Endothelial cell of umbilical vein (primary cell): ENCODE data around the gene CELF2. TPM values are rescaled to one million over a fixed set of nuclear protein-coding genes. Genes with fewer than 3 reads are reported as not detected.

Experiments
- BruUV-seq: library from RNA; stranded (reverse); fragments of 400-500 nt; replicated peaks from 2 replicates; lab custom pipeline; 2021; lab: Mats Ljungman, UMichigan
- CTCF ChIA-PET: fragments of 300-600, 350-600 bp; sonication (Branson Sonifier 250); formaldehyde crosslinking; loops from one replicate; lab custom pipeline; 2021; ENCODE audit warnings: antibody characterized with exemption, inconsistent platforms; lab: Charles Lee
- POLR2A ChIA-PET: fragments of 300-600, 350-600 bp; sonication (Branson Sonifier 250); formaldehyde crosslinking; loops from one replicate; lab custom pipeline; 2021; ENCODE audit warnings: antibody characterized with exemption, inconsistent platforms; lab: Charles Lee
- DNase-seq: peaks from one replicate; pipeline ENCODE4 v3.0.0-alpha.2; 2011; ENCODE audit warnings: low read depth, low spot score
- FAIRE-seq: peaks from 2 replicates; lab custom pipeline; 2011; peaks lifted over from hg19 to GRCh38; lab: Jason Lieb, UNC
- H2AFZ ChIP-seq: 2 replicates; pipeline ENCODE4 v1.6.0; 2012; ENCODE audit warnings: low read depth, low read length, control low read depth, inconsistent platforms
- H3K27ac ChIP-seq: 2 replicates; pipeline ENCODE4 v1.5.1; 2011; ENCODE audit warnings: low read depth, mild to moderate bottlenecking, control low read depth, low read length, moderate library complexity; ENCODE audit not compliant: insufficient read depth
- H3K27me3 ChIP-seq, 2 experiments: 2 replicates each; pipeline versions ENCODE4 v1.6.0 to v1.6.1; 2011; ENCODE audit warnings: low read length in 2 of 2, mixed read lengths in 1 of 2; ENCODE audit not compliant: control insufficient read depth in 2 of 2, insufficient read depth in 2 of 2
- H3K36me3 ChIP-seq, 2 experiments: 2 replicates in 1 of 2; 3 replicates in 1 of 2; pipeline ENCODE4 v1.5.1; 2011; ENCODE audit warnings: low read length in 2 of 2, mild to moderate bottlenecking in 1 of 2, moderate library complexity in 1 of 2; ENCODE audit not compliant: control insufficient read depth in 2 of 2, insufficient read depth in 2 of 2; ENCODE audit errors: extremely low read depth in 1 of 2
- H3K4me1 ChIP-seq: 3 replicates; pipeline ENCODE4 v1.5.1; 2011; ENCODE audit warnings: mild to moderate bottlenecking, low read length; ENCODE audit not compliant: control insufficient read depth, insufficient read depth; ENCODE audit errors: extremely low read depth
- H3K4me2 ChIP-seq: 2 replicates; pipeline ENCODE4 v1.6.1; 2011; ENCODE audit warnings: low read length, control low read depth, mixed read lengths; ENCODE audit not compliant: insufficient read depth
- H3K4me3 ChIP-seq, 3 experiments: fragments of 200-600 bp in 1 of 3; sonication (generic), shearing (Covaris generic) in 1 of 3; replicated peaks in 1 of 3; 2 replicates each; pipeline ENCODE4 v1.5.1; 2011 to 2016; ENCODE audit warnings: control low read depth in 3 of 3, low read length in 3 of 3, mild to moderate bottlenecking in 2 of 3, inconsistent platforms in 1 of 3, low read depth in 1 of 3, moderate library complexity in 1 of 3; ENCODE audit not compliant: insufficient read depth in 1 of 3
- H3K79me2 ChIP-seq: 2 replicates; pipeline ENCODE4 v1.6.0; 2012; ENCODE audit warnings: low read length, inconsistent platforms; ENCODE audit not compliant: control insufficient read depth, insufficient read depth
- H3K9ac ChIP-seq: replicated peaks from 2 replicates; pipeline ENCODE3; 2011; ENCODE audit warnings: low read length, control low read depth; ENCODE audit not compliant: insufficient read depth; ENCODE audit errors: extremely low read depth
- H3K9me1 ChIP-seq: replicated peaks from 3 replicates; pipeline ENCODE4 v1.6.0; 2011; ENCODE audit warnings: mild to moderate bottlenecking, low read length; ENCODE audit not compliant: control insufficient read depth, insufficient read depth; ENCODE audit errors: extremely low read depth
- H3K9me3 ChIP-seq: replicated peaks from 2 replicates; pipeline ENCODE4 v1.5.1; 2012; ENCODE audit warnings: low read length, inconsistent platforms; ENCODE audit not compliant: control insufficient read depth, insufficient read depth
- H4K20me1 ChIP-seq: replicated peaks from 2 replicates; pipeline ENCODE3; 2011; ENCODE audit warnings: mild to moderate bottlenecking, low read length; ENCODE audit not compliant: control insufficient read depth, insufficient read depth; ENCODE audit errors: extremely low read depth
- EZH2 ChIP-seq: IDR thresholded peaks from 2 replicates; pipeline ENCODE4 v1.6.1; 2012; ENCODE audit warnings: borderline replicate concordance, low read depth, mild to moderate bottlenecking, moderate library complexity, low read length, inconsistent platforms; ENCODE audit not compliant: severe bottlenecking
- FOS ChIP-seq: IDR thresholded peaks from 2 replicates; pipeline ENCODE4 v1.6.1; 2011; ENCODE audit warnings: mild to moderate bottlenecking, low read length, moderate library complexity, borderline replicate concordance; ENCODE audit not compliant: insufficient read depth
- GATA2 ChIP-seq: IDR thresholded peaks from 2 replicates; pipeline ENCODE4 v1.7.0; 2011; ENCODE audit warnings: low read depth, mild to moderate bottlenecking, moderate library complexity, mixed read lengths, low read length; ENCODE audit not compliant: insufficient read length, insufficient read depth
- JUN ChIP-seq: IDR thresholded peaks from 2 replicates; pipeline ENCODE4 v1.6.1; 2011; ENCODE audit warnings: borderline replicate concordance, low read depth; ENCODE audit not compliant: insufficient read length, insufficient read depth
- MYC ChIP-seq: IDR thresholded peaks from one replicate; pipeline ENCODE4 v1.6.1; 2011; ENCODE audit warnings: mild to moderate bottlenecking, low read depth, low read length
- POLR2A ChIP-seq: IDR thresholded peaks from 2 replicates; pipeline ENCODE4 v1.6.1; 2012; ENCODE audit warnings: low read depth, mild to moderate bottlenecking, control low read depth, low read length
- POLR2AphosphoS5 ChIP-seq: IDR thresholded peaks from 2 replicates; pipeline ENCODE4 v1.6.1; 2012; ENCODE audit warnings: low read depth, mild to moderate bottlenecking, control low read depth, low read length, moderate library complexity; ENCODE audit not compliant: insufficient read depth
- dilution Hi-C: fragments of 300-500 bp; cut with MboI; formaldehyde crosslinking; loops from one replicate; pipeline ENCODE4 v1.15.0; 2019; ENCODE audit warnings: low sequenced_read_pairs; ENCODE audit not compliant: extremely low pct_ligation_motif_present
- intact Hi-C: fragments of 100-400 bp; cut with micrococcal nuclease; formaldehyde crosslinking; loops from one replicate; pipeline ENCODE4 v1.10.0; 2022
- polyA plus RNA-seq, 4 experiments: library from polyadenylated mRNA; depleted of rRNA in 3 of 4; stranded (reverse) in 3 of 4; unstranded in 1 of 4; fragments of >200 nt; gene quantifications; 2 replicates each; pipeline versions ENCODE4 v1.2.1 to v1.2.3, GENCODE V29; 2011 to 2012; ENCODE audit warnings: missing spikeins in 1 of 4
- total RNA-seq: library from RNA; stranded (reverse); gene quantifications from 2 replicates; pipeline ENCODE4 v1.2.3, GENCODE V29; 2021
- TF ChIP-seq, protein P1 (sequence below), 2 donors: IDR thresholded peaks; 1 replicate in 1 of 2; 2 replicates in 1 of 2; pipeline ENCODE4 v1.5.1; 2011; ENCODE audit warnings: low read length in 2 of 2, mild to moderate bottlenecking in 2 of 2, moderate library complexity in 2 of 2, control low read depth in 1 of 2, inconsistent platforms in 1 of 2, low read depth in 1 of 2; ENCODE audit not compliant: insufficient read depth in 1 of 2; ENCODE audit errors: extremely low read depth in 1 of 2
- TF ChIP-seq, protein P2 (sequence below): IDR thresholded peaks from 2 replicates; pipeline ENCODE4 v1.6.1; 2011; ENCODE audit not compliant: insufficient read depth, insufficient read length

Gene CELF2
- total and polyA plus RNA-seq, 2 donors (not counting 3 experiments of a cell fraction or from before 2014, with no cell fraction given): 21.6 to 42.6 TPM

DNA sequence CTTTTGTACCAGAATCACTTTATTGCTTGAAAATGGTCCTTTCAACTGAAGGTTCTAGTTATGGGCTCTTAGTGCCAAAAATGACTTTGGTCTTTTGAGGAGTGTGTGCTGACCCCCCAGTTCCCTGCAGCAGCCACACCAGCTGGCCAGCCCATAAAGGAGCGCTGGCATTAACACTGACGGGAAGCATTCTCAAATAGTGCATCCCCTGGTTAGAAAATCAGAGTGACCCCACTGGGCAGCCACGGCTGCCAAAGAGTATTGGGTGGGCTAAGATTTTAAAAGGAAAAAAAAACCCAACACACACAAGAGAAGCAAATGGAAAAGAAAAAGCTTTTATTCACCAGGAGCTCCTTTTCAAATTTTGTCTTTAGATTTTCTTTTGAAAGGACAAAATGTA is 199.8 kb downstream of the CELF2 start:
- Histone ChIP-seq H3K4me1 (peaks cover 4% of the 10 kb centered on the region), H3K9me3 (no peaks in the 10 kb centered on the region), H3K36me3 (no peaks in the 10 kb centered on the region), H3K9ac (no peak overlapping the region), H4K20me1 (no peaks in the 10 kb centered on the region), H3K4me3 (no peak overlapping the region), H3K79me2 (no peaks in the 10 kb centered on the region), H3K9me1 (no peaks in the 10 kb centered on the region), H3K4me2 (no peak overlapping the region), H2AFZ (no peak overlapping the region), H3K27ac (no peak overlapping the region), H3K27me3 (no peaks in the 10 kb centered on the region)
- no TSS peak for BruUV-seq
- POLR2A ChIA-PET: no interaction called here
- no peak for FAIRE-seq
- no peak for DNase-seq
- TF ChIP-seq FOS: no peak
- CTCF ChIA-PET: interaction anchor here (1.4 to 1.8 kb wide), 3 partner anchors 13 to 65 kb away, joined by 4 to 5 read pairs (median 4); no protein-coding TSS in a partner anchor
- intact Hi-C loops: no loop called here
- dilution Hi-C loops: no loop called here

- no peak overlapping the region for H3K27ac ChIP-seq
- no peak overlapping the region for H3K4me3 ChIP-seq
- no peaks in the 10 kb centered on the region for H3K4me1 ChIP-seq
- CTCF ChIA-PET: interaction anchor here (1.4 kb wide), 1 partner anchor 66 kb away, joined by 4 read pairs; no protein-coding TSS in a partner anchor
- dilution Hi-C loops (no loop called here), intact Hi-C loops (no loop called here)
- no peaks in the 10 kb centered on the region for H3K79me2 ChIP-seq
- H3K9ac ChIP-seq: no peak overlapping the region
- no peak overlapping the region for H3K4me2 ChIP-seq
- no peaks in the 10 kb centered on the region for H3K36me3 ChIP-seq
- no peaks in the 10 kb centered on the region for H3K27me3 ChIP-seq
- no peaks in the 10 kb centered on the region for H4K20me1 ChIP-seq
- TF ChIP-seq FOS (no peak), POLR2A (no peak), GATA2 (no peak), MYC (no peak), JUN (no peak), POLR2AphosphoS5 (no peak), EZH2 (no peak)
- TF ChIP-seq, protein P1, sequence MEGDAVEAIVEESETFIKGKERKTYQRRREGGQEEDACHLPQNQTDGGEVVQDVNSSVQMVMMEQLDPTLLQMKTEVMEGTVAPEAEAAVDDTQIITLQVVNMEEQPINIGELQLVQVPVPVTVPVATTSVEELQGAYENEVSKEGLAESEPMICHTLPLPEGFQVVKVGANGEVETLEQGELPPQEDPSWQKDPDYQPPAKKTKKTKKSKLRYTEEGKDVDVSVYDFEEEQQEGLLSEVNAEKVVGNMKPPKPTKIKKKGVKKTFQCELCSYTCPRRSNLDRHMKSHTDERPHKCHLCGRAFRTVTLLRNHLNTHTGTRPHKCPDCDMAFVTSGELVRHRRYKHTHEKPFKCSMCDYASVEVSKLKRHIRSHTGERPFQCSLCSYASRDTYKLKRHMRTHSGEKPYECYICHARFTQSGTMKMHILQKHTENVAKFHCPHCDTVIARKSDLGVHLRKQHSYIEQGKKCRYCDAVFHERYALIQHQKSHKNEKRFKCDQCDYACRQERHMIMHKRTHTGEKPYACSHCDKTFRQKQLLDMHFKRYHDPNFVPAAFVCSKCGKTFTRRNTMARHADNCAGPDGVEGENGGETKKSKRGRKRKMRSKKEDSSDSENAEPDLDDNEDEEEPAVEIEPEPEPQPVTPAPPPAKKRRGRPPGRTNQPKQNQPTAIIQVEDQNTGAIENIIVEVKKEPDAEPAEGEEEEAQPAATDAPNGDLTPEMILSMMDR (IDR thresholded peaks at IDR 0.05; ENCODE audit: extremely low read depth in 1 of 2, insufficient read depth in 1 of 2, low read depth in 1 of 2, low read length in 2 of 2): no peak
- TF ChIP-seq, protein P2, sequence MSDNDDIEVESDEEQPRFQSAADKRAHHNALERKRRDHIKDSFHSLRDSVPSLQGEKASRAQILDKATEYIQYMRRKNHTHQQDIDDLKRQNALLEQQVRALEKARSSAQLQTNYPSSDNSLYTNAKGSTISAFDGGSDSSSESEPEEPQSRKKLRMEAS: no peak
- H3K9me1 ChIP-seq: no peaks in the 10 kb centered on the region
- POLR2A ChIA-PET: no interaction called here
- no peaks in the 10 kb centered on the region for H3K9me3 ChIP-seq
- no peak for FAIRE-seq
- no peak overlapping the region for H2AFZ ChIP-seq
- BruUV-seq: no TSS peak
- no peak for DNase-seq
These were observed 200.7 kb downstream of the CELF2 start for GRCh38 chr10:11218395-11218794.
